GM18498 (cell line): ENCODE measurements around the gene VPS13D.
"Not testable (repeated sequence)": the region's sequence is repeated elsewhere in the genome, so short reads cannot be mapped to it uniquely, and the experiment has no call there.

Experiments used
- ATAC-seq: cut with Tn5 transposase; IDR thresholded peaks from one replicate; pipeline ENCODE4 v1.9.1; 2021; ENCODE audit warnings: mild to moderate bottlenecking, moderate library complexity; ENCODE audit not compliant: unreplicated experiment

VPS13D gene

DNA sequence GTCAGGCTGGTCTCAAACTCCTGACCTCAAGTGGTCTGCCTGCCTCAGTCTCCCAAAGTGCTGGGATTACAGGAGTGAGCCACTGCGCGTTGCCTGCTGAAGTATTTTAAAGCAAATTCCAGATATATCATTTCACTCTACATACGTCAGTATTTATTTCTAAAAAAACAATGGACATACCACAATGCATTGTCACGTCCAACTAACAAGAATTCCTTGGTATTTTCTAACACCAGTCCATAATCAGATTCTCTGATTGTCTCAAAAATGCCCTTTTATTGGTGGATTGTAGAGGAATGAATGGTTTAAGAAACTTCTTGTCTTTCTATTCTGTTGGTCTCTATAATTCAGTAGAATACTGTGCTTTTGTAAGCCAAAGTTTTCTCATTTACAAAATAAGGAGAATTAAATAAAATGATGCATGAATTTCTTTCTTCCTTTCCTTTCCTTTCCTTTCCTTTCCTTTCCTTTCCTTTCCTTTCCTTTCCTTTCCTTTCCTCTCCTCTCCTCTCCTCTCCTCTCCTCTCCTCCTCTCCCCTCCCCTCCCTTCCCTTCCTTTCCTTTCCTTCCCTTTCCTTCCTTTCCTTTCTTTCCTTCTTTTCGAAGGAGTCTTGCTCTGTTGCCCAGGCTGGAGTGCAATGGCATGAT is 55.8 kb downstream of the VPS13D start:
- no peak for ATAC-seq

DNA sequence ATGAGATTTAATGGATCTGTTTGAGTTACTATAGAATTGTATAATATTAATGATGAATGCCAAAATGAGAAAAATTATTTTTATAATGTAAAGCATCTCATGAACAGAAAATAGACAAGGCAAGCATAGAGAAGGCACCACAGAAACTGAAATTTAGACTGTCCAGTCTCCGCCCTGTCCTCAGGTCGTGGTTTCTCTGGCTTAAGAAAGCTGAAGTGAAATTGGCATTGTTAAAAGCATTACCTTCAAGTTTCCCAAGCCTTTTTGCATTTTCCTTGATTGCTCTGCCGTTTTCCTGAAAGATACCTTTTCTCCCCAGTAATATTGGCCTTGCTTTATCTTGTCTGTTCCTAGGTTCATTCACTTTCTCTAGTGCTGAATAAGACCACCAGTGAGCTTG is 58.0 kb downstream of the VPS13D start:
- no peak for ATAC-seq

DNA sequence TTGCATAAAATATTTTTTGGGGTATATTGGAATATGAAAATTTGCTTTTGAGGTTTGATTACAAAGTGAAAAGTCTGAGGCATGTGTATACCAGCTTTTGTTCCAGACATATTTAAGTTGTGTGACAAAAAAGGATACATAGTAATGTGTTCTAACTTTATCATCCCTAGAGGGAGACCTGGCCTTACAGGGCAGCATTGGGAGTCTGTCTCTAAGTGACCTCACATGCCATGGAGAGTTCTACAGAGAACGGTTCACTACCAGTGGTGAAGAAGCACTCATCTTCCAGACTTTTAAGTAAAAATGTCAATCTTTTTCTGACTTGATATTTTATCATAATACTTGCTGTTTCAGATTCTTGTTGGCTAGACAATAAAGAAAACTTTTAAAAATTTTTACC is 61.0 kb downstream of the VPS13D start:
- no peak for ATAC-seq

DNA sequence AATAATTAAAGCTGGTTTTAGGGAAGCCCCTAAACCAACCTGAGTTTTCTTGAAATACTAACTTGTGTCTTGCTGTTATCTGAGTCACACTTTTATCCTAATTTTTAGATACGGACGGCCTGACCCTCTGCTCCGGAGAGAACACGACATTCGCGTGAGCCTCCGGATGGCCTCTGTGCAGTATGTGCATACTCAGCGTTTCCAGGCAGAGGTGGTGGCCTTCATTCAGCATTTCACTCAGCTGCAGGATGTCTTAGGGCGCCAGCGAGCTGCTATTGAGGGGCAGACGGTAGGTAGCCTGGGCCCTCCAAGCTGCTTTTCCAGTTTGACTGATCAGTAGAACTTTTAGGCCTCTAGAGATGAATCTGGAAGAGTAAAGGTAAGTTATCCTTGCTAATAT is 63.6 kb downstream of the VPS13D start:
- no peak for ATAC-seq

DNA sequence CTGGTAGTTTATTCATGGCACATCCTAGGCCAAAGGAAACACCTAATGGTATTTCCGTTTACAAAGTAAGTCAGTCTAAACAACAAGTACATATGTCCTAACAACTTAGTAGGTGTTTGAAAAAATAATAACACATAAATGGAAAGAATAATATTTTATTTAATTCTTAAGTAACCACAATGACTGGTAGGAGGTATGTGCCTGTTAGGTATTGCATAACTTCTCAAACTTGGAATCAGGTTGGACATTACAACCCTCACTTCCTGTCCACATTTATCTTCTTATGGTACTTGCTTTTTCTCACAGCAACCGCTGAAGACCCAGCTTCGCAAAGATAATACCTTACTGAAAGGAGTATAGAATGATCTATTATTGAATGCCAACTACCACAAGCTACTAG is 64.2 kb downstream of the VPS13D start:
- ATAC-seq: no peak

DNA sequence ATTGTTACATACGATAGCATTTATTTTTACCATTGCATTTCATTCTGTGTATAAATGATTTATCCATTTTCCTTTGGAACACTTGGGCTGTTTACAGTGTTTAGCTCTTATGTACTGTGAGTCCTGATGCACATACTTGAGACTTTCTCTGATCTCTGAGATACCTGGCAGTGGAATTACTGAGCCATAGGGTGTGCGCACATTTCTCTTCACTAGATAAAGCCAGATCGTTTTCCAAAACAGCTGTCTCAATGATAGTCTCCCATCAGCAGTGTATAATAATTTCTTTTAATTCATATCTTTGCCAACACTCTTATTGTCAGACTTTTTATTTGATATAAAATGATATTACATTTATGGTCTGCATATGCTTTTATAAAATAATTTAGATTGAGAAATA is 66.2 kb downstream of the VPS13D start:
- no peak for ATAC-seq

DNA sequence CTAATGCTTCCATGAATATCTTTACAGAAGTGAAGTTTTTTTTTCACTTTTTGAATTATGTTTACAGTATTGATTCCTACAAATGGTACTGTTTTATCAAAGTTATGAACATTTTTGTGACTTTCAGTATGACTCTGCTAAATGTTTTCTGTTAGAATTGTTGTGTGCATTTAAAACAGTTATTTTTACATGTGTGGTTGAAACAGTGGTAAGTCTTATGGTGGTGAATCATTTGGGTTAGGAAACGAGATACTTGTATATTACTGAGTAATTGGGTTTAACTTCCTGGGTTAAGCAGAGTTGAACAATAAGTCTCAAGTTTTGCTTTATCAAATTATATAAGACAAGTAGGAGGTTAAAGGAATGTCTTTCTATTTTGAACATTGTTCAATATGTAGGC is 66.8 kb downstream of the VPS13D start:
- peak; percentile 78 for ATAC-seq

DNA sequence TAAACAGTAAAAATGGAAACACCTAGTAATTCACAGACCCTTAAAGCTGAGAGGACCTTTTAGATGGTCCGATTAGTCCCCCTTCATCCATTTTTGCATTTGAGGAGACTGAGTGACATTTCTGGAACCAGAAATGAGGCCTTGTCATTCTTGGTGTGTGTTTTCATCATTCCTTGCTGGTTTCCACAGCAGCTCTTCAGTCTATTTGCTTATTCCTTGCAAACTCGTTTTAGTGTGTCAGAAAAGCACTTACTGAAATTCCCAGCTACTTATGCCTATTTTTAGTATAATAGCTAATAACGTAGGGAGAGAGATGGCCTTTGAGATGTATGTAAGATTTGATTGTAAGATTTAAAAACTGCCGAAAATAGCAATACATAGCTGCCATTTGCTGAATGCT is 70.9 kb downstream of the VPS13D start:
- ATAC-seq: no peak

DNA sequence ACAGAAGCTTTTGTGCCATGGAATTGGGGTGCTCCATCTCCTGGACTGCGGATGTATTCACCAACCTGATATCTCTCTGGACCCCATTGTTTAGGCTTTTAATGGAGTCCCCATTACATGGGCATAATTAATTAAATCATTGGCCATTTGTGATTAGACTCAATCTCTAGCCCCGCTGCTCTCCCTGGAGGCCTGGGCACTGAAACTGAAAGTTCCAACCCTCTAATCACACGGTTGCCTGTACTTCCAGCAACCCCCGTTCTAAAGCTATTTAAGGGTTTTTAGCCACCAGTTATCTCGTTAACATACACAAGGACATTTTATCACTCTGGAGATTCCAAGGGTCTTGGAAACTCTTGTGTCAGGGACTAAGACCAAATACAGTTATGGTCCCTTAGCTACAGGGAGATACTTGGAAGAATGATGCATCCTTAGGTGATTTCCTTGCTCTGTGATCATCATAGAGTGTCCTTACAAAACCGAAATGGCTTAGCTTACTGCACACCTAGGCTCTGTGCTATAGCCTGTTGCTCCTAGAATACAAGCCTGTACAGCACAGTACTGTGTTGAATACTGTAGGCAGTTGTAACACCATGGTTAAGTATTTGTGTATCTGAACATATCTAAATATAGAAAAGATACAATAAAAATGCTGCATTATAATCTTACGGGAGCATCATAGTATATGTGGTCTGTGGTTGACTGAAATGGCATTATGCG is 71.8 kb downstream of the VPS13D start:
- no peak for ATAC-seq

DNA sequence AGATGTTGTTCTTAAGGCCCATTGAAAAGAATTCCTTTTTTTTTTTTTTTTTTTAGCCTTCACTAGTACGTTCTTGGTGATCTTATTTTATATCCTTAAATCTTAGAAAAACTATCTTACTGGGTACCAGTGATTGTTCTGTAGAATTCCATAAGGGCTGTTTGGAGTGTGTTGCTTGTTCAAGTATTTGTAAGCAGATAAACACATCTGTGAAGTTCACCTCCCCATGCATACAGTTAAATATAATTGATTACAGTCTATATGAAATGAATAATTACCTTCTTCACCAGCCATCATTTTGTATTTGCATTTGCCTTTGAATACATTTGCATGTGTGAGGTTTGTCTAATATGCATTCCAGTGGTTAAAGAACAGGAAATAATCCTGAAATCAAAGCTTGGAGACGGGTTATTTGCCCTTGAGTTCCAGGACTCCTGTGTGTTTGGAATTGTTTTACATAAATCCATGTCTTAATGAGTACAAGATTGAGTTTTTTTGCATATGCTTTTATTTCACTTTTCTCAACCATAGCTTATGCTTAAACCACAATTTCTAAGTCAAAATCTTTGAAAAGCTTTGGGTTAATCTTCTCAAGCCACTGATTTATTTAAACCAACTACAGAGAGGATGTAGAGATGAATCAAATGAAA is 73.1 kb downstream of the VPS13D start:
- no peak for ATAC-seq

DNA sequence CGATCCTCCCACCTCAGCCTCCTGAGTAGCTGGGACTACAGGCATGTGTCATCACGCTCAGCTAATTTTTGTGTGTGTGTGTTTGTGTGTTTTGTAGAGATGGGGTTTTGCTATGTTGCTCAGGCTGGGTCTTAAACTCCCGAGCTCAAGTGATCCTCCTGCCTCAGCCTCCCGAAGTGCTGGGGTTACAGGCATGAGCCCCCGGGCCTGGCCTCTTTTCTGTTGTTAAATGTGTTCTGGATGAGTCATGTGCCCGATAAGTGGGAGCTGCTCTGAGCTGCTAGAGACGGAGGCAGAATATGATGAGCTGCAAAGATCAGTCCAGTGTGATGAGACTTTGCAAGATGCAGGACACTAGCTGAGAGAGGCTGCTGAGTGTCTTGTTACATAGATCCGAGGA is 75.5 kb downstream of the VPS13D start:
- no peak for ATAC-seq

DNA sequence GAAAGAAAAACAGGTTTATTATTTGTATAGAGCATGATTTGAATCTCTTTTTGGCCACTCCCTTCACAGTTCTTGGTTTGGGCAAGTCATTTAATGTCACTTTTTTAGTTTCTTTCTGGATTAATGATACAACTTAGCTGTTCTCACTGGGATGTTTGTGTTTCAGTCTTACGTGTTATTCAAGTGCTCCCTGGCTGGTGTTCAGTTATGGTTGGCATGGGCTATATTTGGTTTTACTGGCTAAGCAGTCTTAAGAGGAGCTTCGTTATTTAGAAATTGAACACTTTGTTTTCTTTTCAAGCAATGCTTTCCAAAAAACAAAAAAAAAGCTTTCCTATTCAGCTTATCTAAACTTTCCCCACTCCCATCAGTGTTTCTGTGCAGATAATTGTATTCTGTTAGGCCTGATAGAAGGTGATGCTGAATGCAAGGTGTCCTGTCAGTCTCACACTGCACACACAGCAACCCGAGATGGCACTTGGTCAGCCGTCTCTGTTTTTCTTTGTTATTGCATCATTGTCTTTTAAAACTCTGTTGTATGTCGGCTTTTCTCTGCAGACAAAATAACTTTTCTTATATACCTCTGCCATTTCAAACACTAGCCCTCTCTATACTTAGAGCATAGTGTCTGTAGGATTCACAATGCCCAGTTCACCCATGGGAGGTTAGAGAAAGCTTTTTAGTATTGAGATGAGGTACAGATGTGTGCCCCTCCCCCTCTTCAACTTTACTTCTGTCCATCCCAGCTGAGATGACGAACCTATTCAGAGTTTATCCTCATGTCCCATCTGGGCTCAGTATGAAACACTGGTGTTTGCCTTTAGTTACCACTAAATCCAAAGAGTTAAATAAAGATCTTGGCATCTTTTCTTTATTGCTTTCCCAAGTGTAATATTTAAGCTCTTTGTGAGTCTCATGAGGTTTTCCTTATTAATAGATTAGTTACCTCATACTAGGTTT is 80.2 kb downstream of the VPS13D start:
- no peak for ATAC-seq

DNA sequence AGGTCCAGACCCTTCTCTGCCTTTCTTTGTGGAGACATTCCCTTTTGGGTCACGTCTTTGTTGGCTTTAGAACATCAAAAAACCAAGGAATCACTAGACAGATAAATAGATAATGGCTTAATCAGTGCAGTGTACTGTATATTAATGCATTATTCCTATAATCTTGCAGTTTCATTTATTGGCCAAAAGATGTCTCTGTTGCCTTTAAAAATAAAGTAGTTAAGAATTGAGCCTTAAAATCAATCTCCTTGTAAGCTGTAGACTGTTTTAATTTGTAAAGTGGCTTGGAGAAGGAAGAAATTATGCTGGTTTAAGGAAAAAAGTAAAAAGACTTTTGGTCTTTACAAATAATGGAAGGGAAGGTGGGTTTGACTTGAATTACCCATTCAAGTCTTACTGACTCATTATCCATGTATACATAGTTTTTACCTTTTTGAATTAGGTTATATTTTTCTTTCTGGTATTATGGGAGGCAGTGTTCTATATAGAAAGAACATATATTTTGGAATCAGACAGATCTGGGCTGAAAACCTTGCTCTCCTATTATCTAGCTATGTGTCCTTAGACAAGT is 84.6 kb downstream of the VPS13D start:
- no peak for ATAC-seq

DNA sequence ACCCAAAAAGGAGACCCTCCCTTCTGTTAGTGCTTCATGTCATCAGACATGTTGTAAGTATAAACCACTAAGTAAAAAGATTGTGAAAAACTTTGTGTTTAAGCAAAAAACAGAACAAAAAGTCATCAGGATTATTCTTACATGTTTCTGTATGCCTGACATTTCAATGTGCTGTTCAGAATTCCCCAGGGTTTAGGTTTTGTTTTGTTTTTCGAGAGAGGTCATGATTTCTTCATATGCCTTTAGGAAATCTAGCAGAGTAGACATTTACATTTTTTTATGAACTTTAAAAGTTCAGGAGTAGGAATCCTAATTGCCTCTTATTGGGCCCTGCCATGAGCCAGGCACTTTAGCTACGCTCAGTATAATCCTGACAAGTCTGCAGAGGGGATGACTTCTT is 85.3 kb downstream of the VPS13D start:
- ATAC-seq: no peak

DNA sequence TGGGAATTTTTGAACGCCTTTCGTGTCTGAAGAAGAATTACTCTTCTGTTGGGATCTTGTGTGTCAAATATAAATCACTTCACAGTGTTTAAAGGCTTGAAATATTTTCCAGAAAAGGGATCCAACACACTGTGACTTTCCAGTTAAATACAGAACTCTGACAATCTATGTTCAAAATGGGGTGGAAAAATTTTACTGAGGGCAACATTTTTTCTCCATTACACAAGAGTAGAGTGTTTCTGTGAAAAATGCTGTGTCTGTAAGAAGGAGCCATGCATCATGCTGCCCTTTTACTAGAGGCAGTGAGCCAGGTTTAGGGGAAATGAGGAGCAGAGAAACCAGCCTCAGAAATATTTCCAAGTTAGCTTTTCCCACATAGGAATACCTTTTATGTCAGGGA is 86.5 kb downstream of the VPS13D start:
- ATAC-seq: no peak

DNA sequence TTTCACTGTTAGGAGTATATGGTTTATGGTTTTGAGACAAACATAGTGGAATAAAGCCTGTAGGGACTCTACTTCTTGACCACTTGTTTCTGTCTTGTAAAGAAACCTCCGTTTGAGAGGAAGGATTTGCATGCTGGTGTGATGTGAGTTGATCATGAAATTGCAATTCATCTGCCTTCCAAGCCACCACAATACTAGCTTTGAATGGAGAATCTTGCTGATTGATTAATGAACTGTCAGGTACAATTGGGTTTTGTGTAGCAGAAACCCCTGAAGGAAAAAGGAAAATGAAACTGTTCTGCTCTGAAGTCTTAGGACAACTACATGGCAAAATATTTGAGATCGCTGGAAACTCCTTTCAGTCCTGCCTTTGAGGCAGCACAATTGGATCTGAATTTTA is 90.7 kb downstream of the VPS13D start:
- no peak for ATAC-seq

DNA sequence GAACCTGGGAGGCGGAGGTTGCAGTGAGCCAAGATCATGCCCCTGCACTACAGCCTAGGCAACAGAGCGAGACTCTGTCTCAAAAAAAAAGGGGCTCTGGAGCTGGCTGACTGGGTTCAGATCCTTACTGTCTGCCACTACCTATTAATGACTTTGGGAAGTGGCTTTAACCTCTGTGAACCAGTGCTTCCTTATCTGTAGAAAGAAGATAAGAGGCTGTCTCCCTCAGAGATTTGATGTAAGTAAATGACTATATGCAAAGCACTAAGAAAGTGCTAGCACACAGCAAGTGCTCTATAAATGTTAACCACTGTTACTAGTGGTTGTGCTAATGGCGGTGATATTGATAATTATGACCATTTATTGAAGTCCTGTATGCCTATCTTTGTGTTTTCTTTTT is 94.6 kb downstream of the VPS13D start:
- ATAC-seq: no peak

DNA sequence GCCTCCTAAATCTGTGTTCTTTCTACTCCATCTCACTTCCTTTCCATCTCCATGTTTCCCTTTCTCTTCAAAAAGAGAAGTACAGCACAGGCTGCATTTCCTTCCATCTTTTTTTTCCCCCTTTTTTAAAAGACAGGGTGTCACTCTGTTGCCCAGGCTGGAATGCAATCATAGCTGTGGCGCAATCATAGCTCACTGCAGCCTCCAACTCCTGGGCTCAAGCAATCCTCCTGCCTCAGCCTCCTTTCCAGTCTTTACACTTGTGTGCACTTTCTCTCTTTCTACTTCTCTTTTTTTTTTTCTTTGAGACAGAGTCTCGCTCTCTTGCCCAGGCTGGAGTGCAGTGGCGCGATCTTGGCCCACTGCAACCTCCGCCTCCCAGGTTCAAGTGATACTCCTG is 95.1 kb downstream of the VPS13D start:
- not testable (repeated sequence) for ATAC-seq

DNA sequence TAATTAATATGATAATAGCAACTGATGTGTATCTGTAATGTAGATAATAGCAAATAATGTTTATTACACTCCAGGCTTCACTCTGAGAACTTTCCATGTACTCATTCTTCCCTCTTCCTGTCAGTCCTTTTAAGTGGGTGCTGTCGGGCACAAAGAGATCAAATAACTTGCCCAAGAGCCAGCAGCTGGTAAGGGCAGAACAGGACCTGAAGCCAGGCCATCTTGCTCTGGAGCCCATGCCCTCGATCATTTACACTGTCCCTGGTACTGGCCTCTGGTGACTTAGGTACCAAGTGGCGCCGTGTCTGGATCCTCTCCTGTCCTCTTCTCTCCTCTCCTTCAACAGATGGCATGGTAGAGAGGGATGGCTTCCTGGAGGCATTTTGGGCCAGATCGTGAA is 97.2 kb downstream of the VPS13D start:
- no peak for ATAC-seq

DNA sequence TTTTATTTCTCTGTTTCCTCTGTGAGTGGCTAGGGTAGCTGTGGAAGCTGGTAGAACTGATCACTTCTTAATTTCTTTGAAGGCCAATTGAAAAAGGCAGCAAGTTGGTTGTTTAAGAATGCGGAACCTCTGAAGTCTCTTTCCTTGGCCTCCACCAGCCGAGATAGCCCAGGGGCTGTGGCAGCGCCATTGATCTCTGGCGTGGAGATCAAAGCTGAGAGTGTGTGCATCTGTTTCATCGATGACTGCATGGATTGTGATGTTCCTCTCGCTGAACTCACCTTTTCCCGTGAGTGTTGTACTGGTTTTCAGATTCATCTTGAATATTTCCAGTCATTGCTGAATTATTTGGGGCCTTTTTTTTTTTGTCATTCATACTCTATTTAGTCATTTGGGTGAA is 97.7 kb downstream of the VPS13D start:
- no peak for ATAC-seq
